ENCODE results near the gene PLEKHD1. TPM values are rescaled to one million over a fixed set of nuclear protein-coding genes. Genes with fewer than 3 reads are reported as not detected.

PLEKHD1 gene
- total RNA-seq, 1 donor from 2014 or later = 0.05 TPM

DNA sequence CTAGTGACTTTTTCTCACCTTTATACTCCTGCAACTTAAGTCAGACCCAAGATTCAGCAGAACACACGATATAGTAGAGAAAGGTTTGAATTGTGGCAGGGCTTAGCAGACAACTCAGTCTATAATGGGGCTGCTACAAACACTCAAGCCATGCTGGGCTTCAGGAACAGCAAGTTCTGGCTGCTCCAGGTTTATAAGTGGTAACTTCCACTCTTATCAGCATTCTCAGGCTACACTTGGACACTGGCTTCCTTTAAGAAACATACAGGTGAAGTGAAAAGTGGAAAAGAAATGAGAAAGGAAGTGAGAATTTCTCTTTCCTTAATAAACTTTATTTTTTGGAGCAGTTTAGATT lies 21.7 kb downstream of the PLEKHD1 start:
- Mint-ChIP-seq H3K9me3 (ENCODE audit: unreplicated experiment) (no peaks in the 10 kb centered on the region), H3K36me3 (ENCODE audit: low read depth, unreplicated experiment) (no peaks in the 10 kb centered on the region), H3K27ac (ENCODE audit: unreplicated experiment) (no peak overlapping the region), H3K4me3 (ENCODE audit: unreplicated experiment) (no peak overlapping the region), H3K4me1 (ENCODE audit: low read depth, unreplicated experiment) (no peaks in the 10 kb centered on the region), H3K27me3 (ENCODE audit: low read depth, unreplicated experiment) (peaks cover 29% of the 10 kb centered on the region)
- FAIRE-seq = no peak
- no peak for TF ChIP-seq EZH2 (IDR thresholded peaks at IDR 0.05; ENCODE audit: insufficient read depth, low read length)
- TF ChIP-seq, protein P1, sequence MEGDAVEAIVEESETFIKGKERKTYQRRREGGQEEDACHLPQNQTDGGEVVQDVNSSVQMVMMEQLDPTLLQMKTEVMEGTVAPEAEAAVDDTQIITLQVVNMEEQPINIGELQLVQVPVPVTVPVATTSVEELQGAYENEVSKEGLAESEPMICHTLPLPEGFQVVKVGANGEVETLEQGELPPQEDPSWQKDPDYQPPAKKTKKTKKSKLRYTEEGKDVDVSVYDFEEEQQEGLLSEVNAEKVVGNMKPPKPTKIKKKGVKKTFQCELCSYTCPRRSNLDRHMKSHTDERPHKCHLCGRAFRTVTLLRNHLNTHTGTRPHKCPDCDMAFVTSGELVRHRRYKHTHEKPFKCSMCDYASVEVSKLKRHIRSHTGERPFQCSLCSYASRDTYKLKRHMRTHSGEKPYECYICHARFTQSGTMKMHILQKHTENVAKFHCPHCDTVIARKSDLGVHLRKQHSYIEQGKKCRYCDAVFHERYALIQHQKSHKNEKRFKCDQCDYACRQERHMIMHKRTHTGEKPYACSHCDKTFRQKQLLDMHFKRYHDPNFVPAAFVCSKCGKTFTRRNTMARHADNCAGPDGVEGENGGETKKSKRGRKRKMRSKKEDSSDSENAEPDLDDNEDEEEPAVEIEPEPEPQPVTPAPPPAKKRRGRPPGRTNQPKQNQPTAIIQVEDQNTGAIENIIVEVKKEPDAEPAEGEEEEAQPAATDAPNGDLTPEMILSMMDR (IDR thresholded peaks at IDR 0.05; ENCODE audit: insufficient read depth, low read depth, low read length) = no peak
- Histone ChIP-seq H3K4me2 (ENCODE audit: low read length) (no peak overlapping the region), H3K36me3 (ENCODE audit: insufficient read depth, low read length) (no peaks in the 10 kb centered on the region), H3K4me1 (ENCODE audit: insufficient read depth, low read length) (no peaks in the 10 kb centered on the region), H3K9me3 (ENCODE audit: insufficient read depth, low read depth, low read length) (no peaks in the 10 kb centered on the region), H3K9ac (ENCODE audit: low read length) (no peak overlapping the region), H4K20me1 (ENCODE audit: insufficient read depth, low read length) (no peaks in the 10 kb centered on the region), H3K4me3 (ENCODE audit: insufficient read depth, low read depth, low read length) (no peak overlapping the region), H3K27me3 (ENCODE audit: insufficient read depth, low read length) (peaks cover 13% of the 10 kb centered on the region), H3K79me2 (ENCODE audit: insufficient read depth, low read length) (no peaks in the 10 kb centered on the region), H3K27ac (ENCODE audit: low read depth, low read length) (no peak overlapping the region), H2AFZ (ENCODE audit: low read depth, low read length) (no peak overlapping the region)
- DNase-seq (ENCODE audit: low read depth) = no peak

DNA sequence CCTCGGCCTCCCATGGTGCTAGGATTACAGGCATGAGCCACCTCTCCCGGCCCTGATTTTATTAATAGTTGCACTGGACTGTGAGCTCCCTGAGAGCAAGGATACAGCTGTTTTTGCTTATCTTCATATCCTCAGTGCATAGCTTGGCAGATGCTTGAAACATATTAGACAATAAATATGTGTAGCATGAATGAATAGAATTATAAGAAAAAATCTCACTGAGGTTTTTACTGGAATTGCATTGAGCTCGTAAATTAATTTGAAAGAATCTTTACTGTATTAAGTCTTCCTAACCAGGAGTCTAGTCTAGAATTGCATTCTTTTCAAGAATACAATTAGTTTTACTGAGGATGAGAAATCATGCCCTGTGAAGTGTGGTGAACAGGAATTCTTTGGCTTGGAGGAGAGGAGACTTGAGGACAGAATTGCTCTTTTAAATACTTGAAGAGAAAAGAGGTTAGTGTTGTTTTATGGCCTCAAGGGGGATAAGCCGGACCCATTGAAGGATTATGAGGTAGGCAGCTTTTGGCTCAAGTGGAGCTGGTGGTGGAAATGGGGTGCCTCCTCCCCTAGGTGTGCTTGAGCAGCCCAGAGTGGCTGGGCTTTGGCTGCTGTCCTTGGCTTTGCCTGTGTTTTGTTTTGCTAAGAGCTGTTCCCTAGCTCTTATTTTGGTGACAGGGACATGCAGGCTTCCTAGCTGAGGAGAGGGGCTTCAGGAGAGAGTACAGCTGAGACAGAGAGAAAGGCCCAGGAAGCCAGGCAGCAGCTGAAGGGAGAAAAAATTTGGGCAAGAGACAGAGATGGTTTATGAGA lies 34.0 kb downstream of the PLEKHD1 start:
- H3K4me3 Mint-ChIP-seq (ENCODE audit: unreplicated experiment) = no peak overlapping the region
- FAIRE-seq (no peak), DNase-seq (ENCODE audit: low read depth) (no peak)
- Histone ChIP-seq H3K9ac (ENCODE audit: low read length) (no peak overlapping the region), H3K27me3 (ENCODE audit: insufficient read depth, low read length) (peaks cover 20% of the 10 kb centered on the region), H3K27ac (ENCODE audit: low read depth, low read length) (no peak overlapping the region), H3K9me3 (ENCODE audit: insufficient read depth, low read depth, low read length) (peaks cover 2% of the 10 kb centered on the region), H4K20me1 (ENCODE audit: insufficient read depth, low read length) (no peaks in the 10 kb centered on the region), H3K4me2 (ENCODE audit: low read length) (no peak overlapping the region), H3K4me3 (ENCODE audit: insufficient read depth, low read depth, low read length) (no peak overlapping the region), H3K4me1 (ENCODE audit: insufficient read depth, low read length) (no peaks in the 10 kb centered on the region), H3K36me3 (ENCODE audit: insufficient read depth, low read length) (no peaks in the 10 kb centered on the region), H3K79me2 (ENCODE audit: insufficient read depth, low read length) (no peaks in the 10 kb centered on the region), H2AFZ (ENCODE audit: low read depth, low read length) (no peak overlapping the region)
- TF ChIP-seq, protein P1 (IDR thresholded peaks at IDR 0.05; ENCODE audit: insufficient read depth, low read depth, low read length) = no peak
- TF ChIP-seq EZH2 (IDR thresholded peaks at IDR 0.05; ENCODE audit: insufficient read depth, low read length) = no peak
- peaks cover 3% of the 10 kb centered on the region for H3K4me1 Mint-ChIP-seq (ENCODE audit: low read depth, unreplicated experiment)
- peaks cover 2% of the 10 kb centered on the region for H3K36me3 Mint-ChIP-seq (ENCODE audit: low read depth, unreplicated experiment)
- peaks cover 15% of the 10 kb centered on the region for H3K27me3 Mint-ChIP-seq (ENCODE audit: low read depth, unreplicated experiment)
- H3K9me3 Mint-ChIP-seq (ENCODE audit: unreplicated experiment) = peaks cover 3% of the 10 kb centered on the region
- H3K27ac Mint-ChIP-seq (ENCODE audit: unreplicated experiment) = no peak overlapping the region
